ENCODE data around the gene DCX.

DCX gene

DNA sequence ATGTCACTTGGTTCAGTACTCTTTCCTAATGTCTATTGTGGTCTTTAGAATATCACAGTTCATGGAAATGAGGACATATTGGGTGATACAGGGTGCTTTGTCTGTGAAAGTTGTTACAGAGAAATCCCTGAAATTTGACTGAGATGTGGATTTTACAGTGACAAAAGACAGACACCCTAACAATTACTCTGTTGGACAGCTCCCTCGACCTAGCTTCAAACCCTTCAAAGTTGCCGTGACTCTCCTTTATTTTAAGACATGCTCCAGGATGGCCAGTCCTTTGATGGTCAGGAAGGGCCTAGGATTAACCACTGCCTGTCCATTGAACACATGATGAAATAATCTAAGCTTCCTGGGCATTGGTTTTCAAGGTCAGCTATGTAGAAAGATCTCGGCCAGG, 4.0 kb downstream of the DCX start:
- Histone ChIP-seq H3K4me3 (ENCODE audit: low read length) (no peak overlapping the region), H3K9me3 (ENCODE audit: control insufficient read depth, low read length) (peaks cover 2% of the 10 kb centered on the region), H3K4me1 (ENCODE audit: control insufficient read depth, insufficient read depth, low read length) (no peaks in the 10 kb centered on the region)

DNA sequence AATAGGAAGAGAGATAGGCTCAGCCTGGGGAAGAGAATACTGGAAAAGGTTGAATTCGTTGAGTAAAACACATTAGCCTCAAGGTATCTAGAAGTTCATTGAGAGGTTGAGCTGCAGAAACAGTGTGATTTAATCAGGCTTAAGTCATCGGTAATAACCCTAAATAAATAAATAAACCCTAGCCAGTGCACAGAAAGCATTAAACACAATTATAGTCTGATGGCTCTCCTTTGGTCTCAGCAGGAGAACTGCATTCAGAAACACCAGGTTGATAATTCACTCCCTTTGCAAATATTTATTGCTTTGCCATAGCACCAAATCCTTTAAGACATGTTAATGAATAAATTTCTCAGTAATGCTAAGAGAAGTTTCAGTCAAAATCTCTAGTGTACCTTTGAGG, 9.6 kb downstream of the DCX start:
- no peaks in the 10 kb centered on the region for H3K36me3 ChIP-seq (ENCODE audit: control insufficient read depth, insufficient read depth, low read length, severe bottlenecking)
- DNase-seq (ENCODE audit: low read depth), result no peak
- no peak overlapping the region for H3K4me3 ChIP-seq (ENCODE audit: low read length)
- H3K9ac ChIP-seq (ENCODE audit: low read length), result no peak overlapping the region
- peaks cover 52% of the 10 kb centered on the region for H3K27me3 ChIP-seq (replicated peaks; ENCODE audit: control insufficient read depth, insufficient read depth, low read length)
- H3K4me1 ChIP-seq (ENCODE audit: control insufficient read depth, insufficient read depth, low read length), result no peaks in the 10 kb centered on the region
- peaks cover 6% of the 10 kb centered on the region for H3K9me3 ChIP-seq (ENCODE audit: control insufficient read depth, low read length)

More for the DNA sequence above, 4.0 kb downstream of the DCX start:
- DNase-seq (ENCODE audit: low read depth), result no peak
- Histone ChIP-seq H3K27me3 (replicated peaks; ENCODE audit: control insufficient read depth, insufficient read depth, low read length) (peaks cover 52% of the 10 kb centered on the region), H3K9ac (ENCODE audit: low read length) (no peak overlapping the region), H3K36me3 (ENCODE audit: control insufficient read depth, insufficient read depth, low read length, severe bottlenecking) (no peaks in the 10 kb centered on the region)

DNA sequence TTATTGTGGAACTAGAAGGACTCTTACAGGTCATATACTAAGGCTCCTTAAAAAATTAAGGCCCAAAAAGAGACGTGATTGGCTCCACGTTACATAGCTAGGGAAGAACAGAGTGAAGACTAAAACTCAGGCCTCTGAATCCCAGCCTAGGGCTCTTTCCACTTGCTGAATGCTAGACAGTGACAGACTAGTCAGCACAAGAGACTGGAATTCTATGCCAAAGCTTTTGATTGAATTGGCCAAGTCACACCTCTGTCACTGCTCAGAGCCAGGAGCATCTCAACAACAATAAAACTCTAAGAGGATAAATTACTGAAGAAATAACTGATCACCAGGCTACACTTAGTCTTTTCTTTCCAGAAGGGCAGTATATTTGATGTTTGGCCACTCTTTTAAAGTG, 16.8 kb downstream of the DCX start:
- no peaks in the 10 kb centered on the region for H3K4me1 ChIP-seq (ENCODE audit: control insufficient read depth, insufficient read depth, low read length)
- peaks cover 25% of the 10 kb centered on the region for H3K9me3 ChIP-seq (ENCODE audit: control insufficient read depth, low read length)
- no peak overlapping the region for H3K4me3 ChIP-seq (ENCODE audit: low read length)
- H3K36me3 ChIP-seq (ENCODE audit: control insufficient read depth, insufficient read depth, low read length, severe bottlenecking), result no peaks in the 10 kb centered on the region
- peaks cover 33% of the 10 kb centered on the region for H3K27me3 ChIP-seq (replicated peaks; ENCODE audit: control insufficient read depth, insufficient read depth, low read length)
- no peak for DNase-seq (ENCODE audit: low read depth)
- H3K9ac ChIP-seq (ENCODE audit: low read length), result no peak overlapping the region

DNA sequence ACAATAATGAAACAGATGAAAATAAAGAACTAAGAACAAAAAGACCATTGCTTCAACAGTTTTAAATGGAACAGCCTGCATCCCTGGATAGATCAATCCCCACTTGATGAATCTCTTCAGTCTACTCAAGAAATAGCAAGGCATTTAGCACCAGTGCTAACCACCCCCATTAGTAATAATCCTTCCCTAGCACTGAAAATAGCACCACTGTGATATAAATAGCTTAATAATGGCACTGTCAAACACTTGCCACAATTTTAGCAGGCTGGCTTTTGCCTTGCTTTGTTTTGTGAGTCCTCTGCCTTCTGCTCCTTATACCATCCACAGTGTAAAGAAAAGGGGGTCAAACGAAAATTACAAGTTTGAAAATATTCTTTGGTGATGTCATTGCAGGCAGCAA, 17.4 kb downstream of the DCX start:
- no peak for DNase-seq (ENCODE audit: low read depth)
- H3K27me3 ChIP-seq (replicated peaks; ENCODE audit: control insufficient read depth, insufficient read depth, low read length), result peaks cover 30% of the 10 kb centered on the region
- no peak overlapping the region for H3K4me3 ChIP-seq (ENCODE audit: low read length)
- no peaks in the 10 kb centered on the region for H3K36me3 ChIP-seq (ENCODE audit: control insufficient read depth, insufficient read depth, low read length, severe bottlenecking)
- no peak overlapping the region for H3K9ac ChIP-seq (ENCODE audit: low read length)
- no peaks in the 10 kb centered on the region for H3K4me1 ChIP-seq (ENCODE audit: control insufficient read depth, insufficient read depth, low read length)
- H3K9me3 ChIP-seq (ENCODE audit: control insufficient read depth, low read length), result peaks cover 25% of the 10 kb centered on the region

DNA sequence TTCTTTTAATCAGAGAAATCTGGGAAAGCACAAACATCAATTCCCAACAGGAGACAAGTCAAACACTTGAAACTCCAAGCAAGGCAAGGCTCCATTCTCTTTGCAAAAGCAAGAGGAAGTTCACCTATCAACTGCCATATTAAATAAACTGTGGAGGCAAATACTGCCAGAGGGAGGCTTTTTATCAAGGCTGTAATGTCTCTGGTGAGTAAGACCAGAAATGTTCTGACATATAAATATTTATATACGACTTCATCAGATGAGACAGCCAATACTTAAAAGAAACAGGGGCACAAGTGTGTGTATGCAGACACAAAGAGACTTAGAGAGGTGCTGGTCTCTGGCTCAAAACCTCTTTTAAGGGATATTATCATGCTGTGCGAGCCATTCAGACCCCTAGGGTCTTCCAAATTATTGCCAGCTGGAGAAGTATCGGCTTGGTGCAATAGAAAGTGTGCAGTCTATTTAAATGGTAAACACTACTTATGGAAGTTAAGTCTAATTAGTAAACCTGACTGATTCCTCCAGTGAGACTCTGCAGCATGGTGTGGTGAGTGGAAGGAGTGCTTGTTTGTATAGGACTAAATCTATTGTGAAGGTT, 24.4 kb downstream of the DCX start:
- no peak overlapping the region for H3K9ac ChIP-seq (ENCODE audit: low read length)
- peaks cover 41% of the 10 kb centered on the region for H3K27me3 ChIP-seq (replicated peaks; ENCODE audit: control insufficient read depth, insufficient read depth, low read length)
- H3K9me3 ChIP-seq (ENCODE audit: control insufficient read depth, low read length), result peaks cover 15% of the 10 kb centered on the region
- no peak for DNase-seq (ENCODE audit: low read depth)
- no peaks in the 10 kb centered on the region for H3K36me3 ChIP-seq (ENCODE audit: control insufficient read depth, insufficient read depth, low read length, severe bottlenecking)
- no peaks in the 10 kb centered on the region for H3K4me1 ChIP-seq (ENCODE audit: control insufficient read depth, insufficient read depth, low read length)
- H3K4me3 ChIP-seq (ENCODE audit: low read length), result no peak overlapping the region

DNA sequence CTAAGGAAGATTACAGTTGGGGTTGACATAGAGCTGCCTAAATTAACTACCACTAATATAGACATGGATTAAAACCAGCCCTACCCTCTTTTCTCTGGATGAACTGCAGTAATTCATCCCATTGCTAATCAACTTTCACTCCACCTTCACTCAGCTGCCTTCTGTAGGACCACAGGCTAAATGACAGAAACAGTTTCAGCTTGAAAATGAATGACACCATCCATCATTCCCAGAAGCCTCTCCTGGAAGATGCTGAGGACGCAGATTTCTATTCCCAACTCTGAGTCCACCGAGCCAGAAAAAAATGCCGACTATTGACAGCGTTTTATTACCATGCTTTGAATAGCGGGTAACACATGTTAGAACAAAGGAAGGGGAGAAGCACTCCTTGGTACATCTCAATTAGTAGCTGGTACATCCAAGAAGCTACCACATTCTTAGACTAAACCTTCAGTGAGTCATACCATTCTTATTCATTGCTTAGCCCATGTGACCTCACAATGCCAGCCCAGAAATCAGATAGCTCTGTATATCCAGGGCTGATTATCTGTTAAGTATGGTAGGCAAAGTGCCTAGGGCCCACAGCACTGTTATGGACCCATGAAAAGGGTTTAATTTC, 25.3 kb downstream of the DCX start:
- H3K4me1 ChIP-seq (ENCODE audit: control insufficient read depth, insufficient read depth, low read length), result no peaks in the 10 kb centered on the region
- no peak overlapping the region for H3K9ac ChIP-seq (ENCODE audit: low read length)
- H3K9me3 ChIP-seq (ENCODE audit: control insufficient read depth, low read length), result peaks cover 13% of the 10 kb centered on the region
- no peak for DNase-seq (ENCODE audit: low read depth)
- no peaks in the 10 kb centered on the region for H3K36me3 ChIP-seq (ENCODE audit: control insufficient read depth, insufficient read depth, low read length, severe bottlenecking)
- H3K27me3 ChIP-seq (replicated peaks; ENCODE audit: control insufficient read depth, insufficient read depth, low read length), result peaks cover 45% of the 10 kb centered on the region
- H3K4me3 ChIP-seq (ENCODE audit: low read length), result no peak overlapping the region

- H3K4me1 ChIP-seq (ENCODE audit: control insufficient read depth, insufficient read depth, low read length), result no peaks in the 10 kb centered on the region
- no peaks in the 10 kb centered on the region for H3K36me3 ChIP-seq (ENCODE audit: control insufficient read depth, insufficient read depth, low read length, severe bottlenecking)
- peaks cover 45% of the 10 kb centered on the region for H3K27me3 ChIP-seq (replicated peaks; ENCODE audit: control insufficient read depth, insufficient read depth, low read length)
- peaks cover 13% of the 10 kb centered on the region for H3K9me3 ChIP-seq (ENCODE audit: control insufficient read depth, low read length)
- no peak overlapping the region for H3K9ac ChIP-seq (ENCODE audit: low read length)
- DNase-seq (ENCODE audit: low read depth), result no peak
- H3K4me3 ChIP-seq (ENCODE audit: low read length), result no peak overlapping the region
Measured at GRCh38 chrX:111386077-111386476, 25.9 kb downstream of the DCX start.

DNA sequence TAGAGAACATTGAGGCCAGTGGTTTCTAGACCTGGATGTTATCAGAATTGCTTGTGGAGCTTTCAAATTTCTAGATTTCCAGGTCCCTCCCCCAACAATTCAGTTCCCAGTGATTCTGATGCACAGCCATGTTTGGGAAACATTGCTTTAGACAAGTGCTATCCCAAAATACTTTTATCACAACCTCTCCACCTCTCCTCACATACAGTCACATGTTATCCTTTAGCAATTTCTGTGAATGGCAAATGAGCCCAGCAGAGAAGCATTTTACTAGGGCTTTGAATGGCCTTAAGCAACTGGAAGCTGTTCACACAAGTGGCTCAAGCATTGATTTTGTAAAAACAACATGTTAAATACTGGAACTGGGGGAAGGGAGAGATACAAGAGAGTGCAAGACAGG, 29.7 kb downstream of the DCX start:
- Histone ChIP-seq H3K9me3 (ENCODE audit: control insufficient read depth, low read length) (peaks cover 7% of the 10 kb centered on the region), H3K4me1 (ENCODE audit: control insufficient read depth, insufficient read depth, low read length) (no peaks in the 10 kb centered on the region)

GRCh38 chrX:111376897-111377578, 35.0 kb downstream of the DCX start:
- Histone ChIP-seq H3K9me3 (ENCODE audit: control insufficient read depth, low read length) (peaks cover 5% of the 10 kb centered on the region), H3K4me1 (ENCODE audit: control insufficient read depth, insufficient read depth, low read length) (no peaks in the 10 kb centered on the region), H3K9ac (ENCODE audit: low read length) (no peak overlapping the region), H3K4me3 (ENCODE audit: low read length) (no peak overlapping the region), H3K36me3 (ENCODE audit: control insufficient read depth, insufficient read depth, low read length, severe bottlenecking) (no peaks in the 10 kb centered on the region), H3K27me3 (replicated peaks; ENCODE audit: control insufficient read depth, insufficient read depth, low read length) (peaks cover 39% of the 10 kb centered on the region)
- no peak for DNase-seq (ENCODE audit: low read depth)

More for the DNA sequence above, 29.7 kb downstream of the DCX start:
- DNase-seq (ENCODE audit: low read depth), result no peak
- Histone ChIP-seq H3K36me3 (ENCODE audit: control insufficient read depth, insufficient read depth, low read length, severe bottlenecking) (no peaks in the 10 kb centered on the region), H3K27me3 (replicated peaks; ENCODE audit: control insufficient read depth, insufficient read depth, low read length) (peaks cover 30% of the 10 kb centered on the region), H3K9ac (ENCODE audit: low read length) (no peak overlapping the region), H3K4me3 (ENCODE audit: low read length) (no peak overlapping the region)

DNA sequence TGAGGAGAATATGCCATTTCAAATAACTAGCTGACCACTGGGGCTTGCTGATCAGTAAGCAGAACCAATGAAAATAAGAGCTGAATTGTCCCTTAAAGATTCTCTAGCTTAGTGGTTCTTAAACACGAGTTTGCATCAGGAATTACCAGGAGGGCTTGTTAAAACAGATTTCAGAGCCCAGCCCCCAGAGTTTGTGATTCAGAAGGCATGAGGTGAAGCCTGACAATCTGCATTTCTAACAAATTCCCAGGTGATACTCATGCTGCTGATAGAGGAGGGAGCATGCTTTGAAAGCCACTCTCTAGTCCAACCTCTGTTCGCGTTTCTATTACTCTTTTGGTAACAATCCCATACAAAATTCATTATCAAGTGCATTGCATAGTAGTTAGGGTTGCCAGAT, 35.5 kb downstream of the DCX start:
- no peaks in the 10 kb centered on the region for H3K4me1 ChIP-seq (ENCODE audit: control insufficient read depth, insufficient read depth, low read length)
- no peak for DNase-seq (ENCODE audit: low read depth)
- H3K9ac ChIP-seq (ENCODE audit: low read length), result no peak overlapping the region
- H3K27me3 ChIP-seq (replicated peaks; ENCODE audit: control insufficient read depth, insufficient read depth, low read length), result peaks cover 39% of the 10 kb centered on the region
- H3K4me3 ChIP-seq (ENCODE audit: low read length), result no peak overlapping the region
- no peaks in the 10 kb centered on the region for H3K36me3 ChIP-seq (ENCODE audit: control insufficient read depth, insufficient read depth, low read length, severe bottlenecking)
- peaks cover 5% of the 10 kb centered on the region for H3K9me3 ChIP-seq (ENCODE audit: control insufficient read depth, low read length)

DNA sequence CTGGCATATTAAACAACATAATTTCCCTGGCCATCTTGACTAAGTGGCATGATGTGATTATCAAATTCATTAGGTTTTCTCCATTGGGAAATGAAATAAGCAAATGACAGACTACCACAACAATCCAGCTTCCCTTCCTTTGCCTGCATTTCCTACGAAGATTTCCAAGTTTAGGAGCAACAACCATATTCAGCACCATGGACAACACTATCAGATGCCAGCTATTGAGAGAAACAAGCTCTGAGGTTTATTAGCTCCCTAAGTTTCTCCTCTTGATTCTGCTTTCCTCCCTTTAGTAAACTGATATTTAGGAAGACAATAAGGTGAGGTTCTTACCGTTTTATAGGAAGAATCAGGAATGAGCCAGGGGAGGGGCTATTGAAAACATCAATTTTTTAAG, 36.2 kb downstream of the DCX start:
- H3K9me3 ChIP-seq (ENCODE audit: control insufficient read depth, low read length), result peaks cover 5% of the 10 kb centered on the region
- no peak overlapping the region for H3K4me3 ChIP-seq (ENCODE audit: low read length)
- H3K9ac ChIP-seq (ENCODE audit: low read length), result no peak overlapping the region
- peak; percentile 1 for DNase-seq (ENCODE audit: low read depth)
- H3K27me3 ChIP-seq (replicated peaks; ENCODE audit: control insufficient read depth, insufficient read depth, low read length), result peaks cover 47% of the 10 kb centered on the region
- no peaks in the 10 kb centered on the region for H3K4me1 ChIP-seq (ENCODE audit: control insufficient read depth, insufficient read depth, low read length)
- no peaks in the 10 kb centered on the region for H3K36me3 ChIP-seq (ENCODE audit: control insufficient read depth, insufficient read depth, low read length, severe bottlenecking)
